Esophagus muscularis mucosa (tissue), 3 donors: ENCODE data around the gene VTI1A.

Source experiments
- CTCF ChIP-seq, 3 experiments: fragments of 200-600 bp in 2 of 3; fragments of 450-650 bp in 1 of 3; sonication (generic) in 2 of 3; IDR thresholded peaks; one replicate each; pipeline ENCODE4 v1.5.1; 2017 to 2019; ENCODE audit warnings: antibody characterized with exemption in 3 of 3, mild to moderate bottlenecking in 2 of 3, moderate library complexity in 1 of 3
- POLR2A ChIP-seq: fragments of 450-650 bp; IDR thresholded peaks from one replicate; pipeline ENCODE4 v1.6.1; 2017; ENCODE audit warnings: antibody characterized with exemption, moderate library complexity, mild to moderate bottlenecking, low read depth

GRCh38 chr10:112481602-112482001 lies 34.6 kb downstream of the VTI1A start:
- TF ChIP-seq CTCF (IDR thresholded peaks at IDR 0.05) (no peak), POLR2A (no peak)
